ENCODE results near the gene PIP5K1C.

PIP5K1C gene

GRCh38 chr19:3700242-3701032 is at the start of gene PIP5K1C:
PIP5K1C (minus strand) TSS chr19:3700468; CDS start chr19:3700390, 78 bp downstream.
- DNase-seq = peak; percentile 94

DNA sequence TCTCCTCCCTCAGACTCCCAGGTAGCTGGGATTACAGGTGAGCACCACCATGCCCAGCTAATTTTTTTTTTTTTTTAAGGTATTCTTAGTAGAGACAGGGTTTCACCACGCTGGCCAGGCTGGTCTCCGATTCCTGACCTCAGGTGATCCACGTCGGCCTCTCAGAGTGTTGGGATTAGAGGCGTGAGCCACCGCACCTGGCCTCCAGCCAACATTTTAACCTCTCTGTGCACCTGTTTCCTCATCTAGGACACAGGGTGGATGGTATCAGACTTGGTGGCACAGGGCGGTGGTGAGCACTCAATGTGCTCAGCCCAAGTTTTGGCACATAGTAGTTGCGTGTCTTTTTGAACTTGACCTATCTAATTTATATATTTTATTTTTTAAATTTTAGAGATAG is 48.7 kb upstream of the PIP5K1C start:
- DNase-seq = no peak

GRCh38 chr19:3746371-3747056 is 46.2 kb upstream of the PIP5K1C start:
- no peak for DNase-seq

- no peak for DNase-seq
These were observed 45.2 kb upstream of the PIP5K1C start for GRCh38 chr19:3745363-3746045.

DNA sequence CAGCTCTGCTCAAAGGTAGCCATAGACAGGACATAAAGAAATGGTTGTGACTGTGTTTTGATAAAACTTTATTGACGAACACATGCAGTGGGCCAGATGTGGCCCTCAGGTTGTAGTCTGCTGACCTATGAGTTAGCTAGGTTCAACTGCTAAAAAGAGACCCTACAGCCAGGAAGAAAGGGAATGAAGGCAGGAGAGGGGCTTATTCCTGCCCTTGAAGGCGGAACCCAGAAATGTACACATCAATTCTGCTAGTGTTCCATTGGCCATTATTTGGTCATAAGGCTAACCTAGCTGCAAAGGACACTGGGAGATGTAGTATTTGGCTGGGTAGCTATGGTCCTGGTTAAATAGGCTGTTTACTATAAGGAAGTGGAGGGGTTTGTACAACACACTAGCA is 43.2 kb upstream of the PIP5K1C start:
- DNase-seq = peak; percentile 15

DNA sequence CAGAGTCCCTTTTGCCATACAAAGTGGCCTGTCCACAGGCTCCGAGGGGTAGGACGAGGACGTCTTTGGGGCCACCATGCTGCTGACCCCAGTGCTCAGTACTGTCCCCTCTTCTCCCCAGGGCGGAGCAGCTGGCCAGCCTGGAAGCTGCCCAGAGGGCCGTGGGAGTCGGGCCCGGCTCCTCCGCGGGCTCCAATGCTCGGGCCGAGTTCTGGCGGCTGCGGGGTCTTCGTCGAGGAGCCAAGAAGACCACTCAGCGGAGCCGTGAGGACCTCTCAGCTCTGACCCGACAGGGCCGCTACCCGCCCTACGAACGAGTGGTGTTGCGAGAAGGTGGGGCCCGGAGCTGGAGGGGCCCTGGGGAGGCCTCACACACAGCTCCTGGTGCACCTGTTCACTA is 40.2 kb upstream of the PIP5K1C start:
- DNase-seq = no peak

DNA sequence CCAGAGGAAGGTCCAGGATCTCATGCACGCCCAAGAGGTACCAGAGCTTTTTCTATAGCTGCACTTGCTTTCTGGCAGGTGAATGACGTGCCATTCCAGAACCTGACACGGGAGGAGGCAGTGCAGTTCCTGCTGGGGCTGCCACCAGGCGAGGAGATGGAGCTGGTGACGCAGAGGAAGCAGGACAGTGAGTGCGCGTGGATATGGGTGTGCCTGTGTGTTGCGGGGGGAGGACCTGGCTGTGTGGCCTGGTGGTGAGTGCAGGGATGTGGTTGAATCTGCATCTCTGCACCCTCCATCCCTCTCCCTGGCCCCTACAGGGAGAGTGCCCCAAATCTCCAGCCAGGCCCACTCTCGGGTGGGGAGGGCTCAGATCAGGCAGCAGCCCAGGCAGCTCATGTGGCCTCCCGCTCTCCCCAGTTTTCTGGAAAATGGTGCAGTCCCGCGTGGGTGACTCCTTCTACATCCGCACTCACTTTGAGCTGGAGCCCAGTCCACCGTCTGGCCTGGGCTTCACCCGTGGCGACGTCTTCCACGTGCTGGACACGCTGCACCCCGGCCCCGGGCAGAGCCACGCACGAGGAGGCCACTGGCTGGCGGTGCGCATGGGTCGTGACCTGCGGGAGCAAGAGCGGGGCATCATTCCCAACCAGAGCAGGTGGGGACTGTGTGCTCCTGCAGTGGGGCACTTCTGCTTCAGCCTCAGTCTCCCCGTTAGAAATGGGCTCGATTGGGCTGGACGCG is 38.4 kb upstream of the PIP5K1C start:
- DNase-seq = no peak

DNA sequence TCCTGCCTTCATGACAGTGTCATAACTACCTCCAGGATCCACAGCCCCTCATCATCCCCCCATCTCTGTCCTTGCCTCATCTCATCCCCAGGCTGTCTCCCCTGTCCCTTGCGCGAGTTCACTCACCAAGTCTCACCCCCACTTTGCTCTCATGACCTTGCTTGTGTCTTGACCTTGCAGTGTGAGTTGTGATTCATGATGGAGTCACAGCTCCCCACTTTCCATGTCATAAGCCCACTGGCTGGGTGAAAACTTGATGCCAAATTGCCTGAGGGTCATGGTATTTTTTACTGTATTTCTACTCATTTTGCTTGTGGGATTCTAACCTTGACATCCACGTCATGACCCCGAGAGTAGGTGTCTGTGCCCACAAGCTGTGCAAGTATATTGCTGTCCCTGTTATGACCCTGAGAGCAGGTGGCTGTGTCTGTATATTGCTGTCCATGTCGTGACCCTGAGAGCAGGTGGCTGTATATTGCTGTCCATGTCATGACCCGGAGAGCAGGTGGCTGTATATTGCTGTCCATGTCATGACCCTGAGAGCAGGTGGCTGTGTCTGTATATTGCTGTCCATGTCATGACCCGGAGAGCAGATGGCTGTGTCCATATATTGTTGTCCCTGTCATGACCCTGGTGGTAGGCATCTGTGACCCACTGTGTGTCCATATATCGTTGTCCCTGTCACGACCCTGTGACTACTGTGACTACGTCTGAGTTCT is 37.4 kb upstream of the PIP5K1C start:
- DNase-seq = no peak

DNA sequence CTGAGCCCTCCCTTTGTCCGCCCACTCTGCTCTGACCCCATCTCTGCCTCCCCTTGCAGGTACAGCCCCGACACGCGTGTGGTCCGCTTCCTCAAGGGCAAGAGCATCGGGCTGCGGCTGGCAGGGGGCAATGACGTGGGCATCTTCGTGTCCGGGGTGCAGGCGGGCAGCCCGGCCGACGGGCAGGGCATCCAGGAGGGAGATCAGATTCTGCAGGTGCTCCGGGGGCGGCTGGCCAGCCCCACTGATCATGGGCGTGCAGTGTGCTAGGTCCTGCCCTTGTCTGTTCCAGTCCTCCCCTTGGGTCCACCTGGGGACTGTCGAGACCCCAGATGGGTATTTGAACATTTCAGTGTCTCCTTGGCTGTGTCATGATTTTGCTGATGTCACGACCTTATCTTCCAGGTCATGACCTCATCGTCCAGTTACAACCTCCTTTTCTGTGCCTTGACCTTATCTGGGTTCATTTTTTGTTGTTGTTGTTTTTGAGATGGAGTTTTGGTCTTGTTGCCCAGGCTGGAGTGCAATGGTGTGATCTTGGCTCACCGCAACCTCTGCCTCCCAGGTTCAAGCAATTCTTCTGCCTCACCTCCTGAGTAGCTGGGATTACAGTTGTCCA is 35.9 kb upstream of the PIP5K1C start:
- no peak for DNase-seq

- DNase-seq = no peak
These were observed 34.0 kb upstream of the PIP5K1C start for GRCh38 chr19:3734310-3734600.

GRCh38 chr19:3733549-3734309 is 33.5 kb upstream of the PIP5K1C start:
- DNase-seq = peak; percentile 14

GRCh38 chr19:3732108-3732507 is 31.8 kb upstream of the PIP5K1C start:
- no peak for DNase-seq

DNA sequence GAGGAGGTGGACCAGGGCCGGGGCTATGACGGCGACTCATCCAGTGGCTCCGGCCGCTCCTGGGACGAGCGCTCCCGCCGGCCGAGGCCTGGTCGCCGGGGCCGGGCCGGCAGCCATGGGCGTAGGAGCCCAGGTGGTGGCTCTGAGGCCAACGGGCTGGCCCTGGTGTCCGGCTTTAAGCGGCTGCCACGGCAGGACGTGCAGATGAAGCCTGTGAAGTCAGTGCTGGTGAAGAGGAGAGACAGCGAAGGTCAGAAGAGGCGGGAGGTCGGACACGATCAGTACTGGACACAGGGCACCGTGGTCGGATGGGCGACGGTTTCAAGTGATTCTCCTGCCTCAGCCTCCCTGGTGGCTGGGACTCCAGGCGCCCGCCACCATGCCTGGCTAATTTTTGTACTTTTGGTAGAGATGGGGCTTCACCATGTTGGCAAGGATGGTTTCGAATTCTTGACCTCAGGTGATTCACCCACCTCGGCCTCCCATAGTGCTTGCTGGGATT is 30.2 kb upstream of the PIP5K1C start:
- DNase-seq = no peak

DNA sequence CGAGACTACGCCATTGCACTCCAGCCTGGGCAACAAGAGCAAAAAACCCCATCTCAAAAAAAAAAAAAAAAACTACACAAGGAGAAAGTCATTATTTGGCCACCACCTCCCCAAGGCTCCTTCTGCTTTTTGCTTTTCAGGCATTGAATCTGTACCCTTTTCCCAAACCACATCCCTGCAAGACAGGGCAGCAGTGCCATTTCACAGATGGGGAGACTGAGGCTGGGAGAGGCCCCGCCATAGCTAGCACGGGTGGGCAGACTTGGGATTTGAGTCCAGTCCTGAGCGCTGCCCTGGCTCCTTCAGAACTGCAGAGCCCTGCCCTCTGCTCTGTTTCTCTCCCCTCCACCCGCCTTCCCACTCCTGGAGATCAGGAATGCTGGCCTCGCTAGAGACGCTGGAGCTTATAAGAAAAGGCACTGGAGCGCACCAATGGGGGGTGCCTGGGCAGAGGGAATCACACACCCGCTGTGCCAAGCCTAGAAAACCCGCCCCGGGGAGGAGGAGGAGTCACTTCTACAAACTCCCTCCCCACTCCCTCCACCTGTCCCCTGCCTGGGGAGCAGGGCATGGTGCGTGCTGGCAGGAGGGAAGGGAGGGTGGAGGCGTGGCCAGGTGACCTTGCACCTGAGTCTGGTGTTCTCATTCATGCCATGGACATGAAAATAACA is 25.5 kb upstream of the PIP5K1C start:
- peak; percentile 99 for DNase-seq

DNA sequence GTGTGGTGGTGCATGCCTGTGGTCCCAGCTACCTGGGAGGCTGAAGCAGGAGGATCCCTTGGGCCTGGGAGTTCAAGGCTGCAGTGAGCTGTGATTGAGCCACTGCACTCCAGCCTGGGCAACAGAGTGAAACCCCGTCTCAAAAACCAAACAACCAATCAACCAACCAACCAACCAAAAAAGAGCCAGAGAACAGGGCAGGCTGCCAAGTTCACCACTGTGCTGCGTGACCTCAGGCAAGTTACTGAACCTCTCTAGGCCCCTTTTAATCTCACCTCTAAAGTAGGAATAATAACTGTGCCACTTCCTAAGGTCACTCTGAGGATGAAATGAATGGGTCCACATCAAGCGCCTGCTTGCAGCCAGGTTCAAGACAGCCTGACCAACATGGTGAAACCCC is 24.9 kb upstream of the PIP5K1C start:
- peak; percentile 39 for DNase-seq

DNA sequence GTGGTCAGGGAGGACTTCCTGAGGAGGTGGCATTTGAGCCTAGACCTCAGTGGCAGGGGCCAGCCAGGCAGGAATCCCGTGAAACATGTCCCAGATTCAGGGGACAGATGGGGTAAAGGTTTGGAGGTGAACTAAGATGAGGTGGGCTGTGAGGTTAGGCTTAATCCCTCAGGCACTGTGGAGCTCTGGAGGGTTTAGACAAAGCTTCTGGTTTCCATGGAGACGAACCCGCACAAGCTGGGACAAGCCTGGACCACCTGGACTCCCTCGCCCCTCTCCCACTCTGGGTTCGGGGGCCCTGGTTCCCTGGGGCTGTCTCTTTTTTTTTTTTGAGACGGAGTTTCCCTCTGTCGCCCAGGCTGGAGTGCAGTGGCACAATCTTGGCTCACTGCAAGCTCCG is 23.6 kb upstream of the PIP5K1C start:
- peak; percentile 84 for DNase-seq

GRCh38 chr19:3723110-3723488 is 22.8 kb upstream of the PIP5K1C start:
- DNase-seq = no peak

DNA sequence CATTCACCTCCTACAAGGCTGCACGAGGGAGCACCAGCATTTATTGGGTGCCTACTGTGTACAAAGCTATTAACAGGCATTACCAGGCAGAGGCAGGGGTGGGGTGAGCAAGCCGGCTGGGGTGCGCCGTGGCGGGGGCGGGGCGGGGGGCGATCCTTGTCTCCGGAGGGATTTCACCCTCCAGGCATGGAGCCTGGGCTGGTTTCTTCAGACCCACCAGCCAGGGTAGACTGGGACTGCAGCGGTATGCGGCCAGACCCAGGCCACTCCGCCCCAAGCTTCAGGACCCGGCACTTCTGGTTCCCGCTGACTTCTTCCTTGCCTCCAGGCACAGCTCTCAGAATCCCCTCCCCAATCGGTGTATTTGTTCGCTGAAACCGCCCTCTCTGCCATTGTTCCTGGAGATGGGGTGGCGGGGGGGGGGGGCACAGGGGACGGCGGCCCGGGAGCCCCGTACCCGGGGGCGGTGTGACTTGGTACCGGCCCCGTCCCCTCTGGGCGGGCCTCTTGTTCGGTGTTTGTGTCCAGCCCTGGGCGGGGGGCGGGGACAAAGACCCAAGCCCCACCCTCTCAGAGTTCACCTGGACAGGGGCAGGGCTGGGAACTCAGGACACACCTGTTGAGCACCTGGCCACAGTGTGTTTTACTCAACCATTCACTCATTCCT is 22.3 kb upstream of the PIP5K1C start:
- DNase-seq = peak; percentile 79

DNA sequence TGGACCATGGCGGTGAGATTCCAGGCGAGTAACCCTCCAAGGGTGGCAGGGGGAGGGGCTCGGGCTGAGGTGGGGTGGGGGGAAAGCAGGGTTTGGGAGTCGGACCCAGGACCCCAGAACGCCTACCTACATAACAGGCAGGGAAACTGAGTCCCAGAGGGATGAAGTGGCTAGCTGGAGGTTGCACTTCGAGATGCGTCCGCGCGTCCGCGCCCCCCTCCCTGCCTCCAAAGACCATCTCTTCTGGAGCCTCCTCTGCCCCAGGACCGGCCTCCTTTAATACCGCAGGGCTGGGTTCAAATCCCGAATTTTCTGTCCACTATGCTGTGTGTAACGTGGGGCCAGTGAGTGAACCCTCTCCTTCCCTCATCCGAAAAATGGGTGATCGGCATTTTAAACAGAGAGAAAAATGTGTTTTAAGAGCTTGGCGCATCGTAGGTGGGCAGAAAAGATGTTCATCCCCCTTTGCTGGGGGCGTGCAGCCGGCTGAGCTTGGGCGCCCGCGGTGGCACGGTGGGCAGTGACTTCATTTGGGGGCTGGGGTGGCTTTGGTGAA is 21.7 kb upstream of the PIP5K1C start:
- peak; percentile 45 for DNase-seq
